Activated CD8-positive, alpha-beta T cell treated with anti-CD3 and anti-CD28 coated beads for 36 hours (primary cell): Measurements from ENCODE around the gene EFCAB6. TPM values are rescaled to one million over a fixed set of nuclear protein-coding genes. Genes with fewer than 3 reads are reported as not detected.

Experiments
- ATAC-seq: fragments of 200-7000 bp; cut with Tn5 transposase; one replicate; pipeline ENCODE4 v1.10.0; 2021; ENCODE audit warnings: mild to moderate bottlenecking, moderate library complexity
- CTCF ChIA-PET: fragments of 350-600 bp; sonication (Branson Sonifier 250); formaldehyde crosslinking; loops from one replicate; lab custom pipeline; 2021; ENCODE audit warnings: antibody characterized with exemption; lab: Charles Lee
- POLR2A ChIA-PET: fragments of 350-600 bp; sonication (Branson Sonifier 250); formaldehyde crosslinking; loops from one replicate; lab custom pipeline; 2021; ENCODE audit warnings: antibody characterized with exemption; lab: Charles Lee
- DNase-seq: peaks from one replicate; pipeline ENCODE4 v3.0.0-alpha.2; 2020
- H3K27ac Mint-ChIP-seq: one replicate; pipeline ENCODE4 v1.8.0; 2021; ENCODE audit warnings: mild to moderate bottlenecking, mixed read lengths
- H3K27me3 Mint-ChIP-seq: one replicate; pipeline ENCODE4 v1.8.0; 2021; ENCODE audit warnings: mixed read lengths
- H3K36me3 Mint-ChIP-seq: one replicate; pipeline ENCODE4 v1.8.0; 2021; ENCODE audit warnings: low read depth, mixed read lengths
- H3K4me1 Mint-ChIP-seq: one replicate; pipeline ENCODE4 v1.8.0; 2021; ENCODE audit warnings: low read depth, mixed read lengths
- H3K4me3 Mint-ChIP-seq: one replicate; pipeline ENCODE4 v1.8.0; 2021; ENCODE audit warnings: mild to moderate bottlenecking, moderate library complexity, mixed read lengths
- H3K9me3 Mint-ChIP-seq: one replicate; pipeline ENCODE4 v1.8.0; 2021; ENCODE audit warnings: mixed read lengths
- CTCF ChIP-seq: fragments of 200-600 bp; IDR thresholded peaks from one replicate; pipeline ENCODE4 v1.8.0; 2022; ENCODE audit warnings: antibody characterized with exemption, mild to moderate bottlenecking
- intact Hi-C: fragments of 100-400 bp; cut with micrococcal nuclease; formaldehyde crosslinking; loops from one replicate; pipeline ENCODE4 v1.10.0; 2022
- total RNA-seq, 2 experiments: library from RNA; stranded (reverse); gene quantifications; one replicate each; pipeline ENCODE4 v1.2.3, GENCODE V29; 2021

Gene EFCAB6
- total RNA-seq, 2 experiments from 2014 or later: 0.16 to 0.29 TPM

GRCh38 chr22:43798492-43798891 lies 13.6 kb downstream of the EFCAB6 start:
- ATAC-seq (no peak), DNase-seq (no peak)
- intact Hi-C loops: no loop called here
- POLR2A ChIA-PET: no interaction called here
- no peaks in the 10 kb centered on the region for H3K4me1 Mint-ChIP-seq
- H3K4me3 Mint-ChIP-seq: no peak overlapping the region
- no peaks in the 10 kb centered on the region for H3K36me3 Mint-ChIP-seq
- peaks cover 10% of the 10 kb centered on the region for H3K9me3 Mint-ChIP-seq
- TF ChIP-seq CTCF: no peak
- H3K27me3 Mint-ChIP-seq: peaks cover 19% of the 10 kb centered on the region
- CTCF ChIA-PET: no interaction called here
- no peak overlapping the region for H3K27ac Mint-ChIP-seq

GRCh38 chr22:43796567-43796966 lies 15.5 kb downstream of the EFCAB6 start:
- intact Hi-C loops: no loop called here
- peaks cover 13% of the 10 kb centered on the region for H3K27me3 Mint-ChIP-seq
- H3K4me3 Mint-ChIP-seq: no peak overlapping the region
- no peaks in the 10 kb centered on the region for H3K4me1 Mint-ChIP-seq
- no peak for TF ChIP-seq CTCF
- H3K9me3 Mint-ChIP-seq: peaks cover 10% of the 10 kb centered on the region
- H3K36me3 Mint-ChIP-seq: no peaks in the 10 kb centered on the region
- ATAC-seq: no peak
- CTCF ChIA-PET: interaction anchor here (0.8 kb wide), 1 partner anchor 65 kb away, joined by 3 read pairs; no protein-coding TSS in a partner anchor
- DNase-seq: no peak
- no peak overlapping the region for H3K27ac Mint-ChIP-seq
- POLR2A ChIA-PET: no interaction called here

GRCh38 chr22:43795320-43795719 lies 16.8 kb downstream of the EFCAB6 start:
- peaks cover 3% of the 10 kb centered on the region for H3K9me3 Mint-ChIP-seq
- no peak overlapping the region for H3K4me3 Mint-ChIP-seq
- DNase-seq (no peak), ATAC-seq (no peak)
- TF ChIP-seq CTCF: no peak
- ChIA-PET POLR2A (no interaction called here), CTCF (no interaction called here)
- H3K27me3 Mint-ChIP-seq: peaks cover 8% of the 10 kb centered on the region
- no peaks in the 10 kb centered on the region for H3K4me1 Mint-ChIP-seq
- H3K27ac Mint-ChIP-seq: no peak overlapping the region
- no peaks in the 10 kb centered on the region for H3K36me3 Mint-ChIP-seq
- intact Hi-C loops: no loop called here

GRCh38 chr22:43792905-43793304 lies 19.2 kb downstream of the EFCAB6 start:
- ChIA-PET POLR2A (no interaction called here), CTCF (no interaction called here)
- TF ChIP-seq CTCF: no peak
- H3K4me3 Mint-ChIP-seq: no peak overlapping the region
- intact Hi-C loops: no loop called here
- H3K4me1 Mint-ChIP-seq: no peaks in the 10 kb centered on the region
- H3K9me3 Mint-ChIP-seq: no peaks in the 10 kb centered on the region
- H3K36me3 Mint-ChIP-seq: no peaks in the 10 kb centered on the region
- no peak overlapping the region for H3K27ac Mint-ChIP-seq
- no peak for ATAC-seq
- H3K27me3 Mint-ChIP-seq: peaks cover 6% of the 10 kb centered on the region
- no peak for DNase-seq

GRCh38 chr22:43789452-43789851 lies 22.7 kb downstream of the EFCAB6 start:
- ChIA-PET CTCF (no interaction called here), POLR2A (no interaction called here)
- intact Hi-C loops: no loop called here
- peaks cover 8% of the 10 kb centered on the region for H3K27me3 Mint-ChIP-seq
- ATAC-seq (no peak), DNase-seq (no peak)
- H3K36me3 Mint-ChIP-seq: no peaks in the 10 kb centered on the region
- H3K4me3 Mint-ChIP-seq: no peak overlapping the region
- H3K9me3 Mint-ChIP-seq: no peaks in the 10 kb centered on the region
- H3K4me1 Mint-ChIP-seq: no peaks in the 10 kb centered on the region
- no peak for TF ChIP-seq CTCF
- H3K27ac Mint-ChIP-seq: no peak overlapping the region
